Suprapubic skin (tissue), 4 donors: ENCODE results near the gene SRXN1.

Experiments
- EP300 ChIP-seq: sonication (generic); formaldehyde crosslinking; IDR thresholded peaks from one replicate; pipeline ENCODE4 v1.6.1; 2017; ENCODE audit warnings: antibody characterized with exemption
- POLR2A ChIP-seq, 2 donors: fragments of 450-650 bp; IDR thresholded peaks; one replicate each; pipeline ENCODE4 v1.6.1; 2017; ENCODE audit warnings: antibody characterized with exemption in 2 of 2, mild to moderate bottlenecking in 2 of 2, moderate library complexity in 2 of 2
- POLR2AphosphoS5 ChIP-seq, 3 donors: sonication (generic); formaldehyde crosslinking; IDR thresholded peaks; one replicate each; pipeline ENCODE4 v1.6.1; 2017; ENCODE audit warnings: antibody characterized with exemption in 3 of 3
- TF ChIP-seq, protein P1 (sequence below), 2 donors: fragments of 200-600 bp in 1 of 2; fragments of 450-650 bp in 1 of 2; sonication (generic) in 1 of 2; IDR thresholded peaks; one replicate each; pipeline ENCODE4 v1.5.1; 2016 to 2019; ENCODE audit warnings: antibody characterized with exemption in 2 of 2, mild to moderate bottlenecking in 1 of 2, moderate library complexity in 1 of 2

DNA sequence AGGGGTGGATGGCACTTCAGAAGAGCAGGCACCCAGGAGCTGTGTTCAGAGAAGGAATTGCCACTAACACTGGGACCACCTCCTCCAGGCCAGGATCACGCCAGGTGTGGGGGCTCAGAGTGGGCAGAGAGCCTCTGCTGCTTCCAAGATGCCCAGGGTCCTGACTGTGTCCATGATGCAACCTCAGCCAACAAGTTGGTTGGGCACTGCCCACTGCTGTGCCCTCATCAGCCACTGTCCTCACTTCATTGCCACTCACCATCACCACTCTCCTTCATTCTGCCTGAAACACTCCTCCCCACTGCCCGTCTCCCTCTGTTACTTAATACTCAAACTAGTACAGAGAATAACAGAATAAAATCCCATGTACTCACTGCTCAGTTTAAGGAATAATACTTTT lies 26.4 kb downstream of the SRXN1 start:
- TF ChIP-seq, protein P1, sequence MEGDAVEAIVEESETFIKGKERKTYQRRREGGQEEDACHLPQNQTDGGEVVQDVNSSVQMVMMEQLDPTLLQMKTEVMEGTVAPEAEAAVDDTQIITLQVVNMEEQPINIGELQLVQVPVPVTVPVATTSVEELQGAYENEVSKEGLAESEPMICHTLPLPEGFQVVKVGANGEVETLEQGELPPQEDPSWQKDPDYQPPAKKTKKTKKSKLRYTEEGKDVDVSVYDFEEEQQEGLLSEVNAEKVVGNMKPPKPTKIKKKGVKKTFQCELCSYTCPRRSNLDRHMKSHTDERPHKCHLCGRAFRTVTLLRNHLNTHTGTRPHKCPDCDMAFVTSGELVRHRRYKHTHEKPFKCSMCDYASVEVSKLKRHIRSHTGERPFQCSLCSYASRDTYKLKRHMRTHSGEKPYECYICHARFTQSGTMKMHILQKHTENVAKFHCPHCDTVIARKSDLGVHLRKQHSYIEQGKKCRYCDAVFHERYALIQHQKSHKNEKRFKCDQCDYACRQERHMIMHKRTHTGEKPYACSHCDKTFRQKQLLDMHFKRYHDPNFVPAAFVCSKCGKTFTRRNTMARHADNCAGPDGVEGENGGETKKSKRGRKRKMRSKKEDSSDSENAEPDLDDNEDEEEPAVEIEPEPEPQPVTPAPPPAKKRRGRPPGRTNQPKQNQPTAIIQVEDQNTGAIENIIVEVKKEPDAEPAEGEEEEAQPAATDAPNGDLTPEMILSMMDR (IDR thresholded peaks at IDR 0.05): no peak
- TF ChIP-seq POLR2A (IDR thresholded peaks at IDR 0.05) (no peak), EP300 (no peak), POLR2AphosphoS5 (IDR thresholded peaks at IDR 0.05) (no peak)
